CD14-positive monocyte (primary cell): ENCODE results near the gene WDR48. TPM values are rescaled to one million over a fixed set of nuclear protein-coding genes. Genes with fewer than 3 reads are reported as not detected.
A peak's percentile ranks its signal among the peaks of the same experiment; 100 is the strongest.

Experiments
- DNase-seq, 3 donors: peaks; one replicate each; pipeline ENCODE4 v3.0.0-alpha.2; 2011 to 2022
- H2AFZ ChIP-seq: 2 replicates; pipeline ENCODE4 v1.6.0; 2012; ENCODE audit warnings: mild to moderate bottlenecking, low read depth, low read length, inconsistent platforms; ENCODE audit not compliant: insufficient read depth, poor library complexity, severe bottlenecking
- H3K27ac ChIP-seq, 2 donors: 1 replicate in 1 of 2; 2 replicates in 1 of 2; pipeline ENCODE4 v1.5.1; 2012 to 2013; ENCODE audit warnings: low read length in 2 of 2, control low read depth in 1 of 2, inconsistent platforms in 1 of 2, low read depth in 1 of 2, mild to moderate bottlenecking in 1 of 2
- H3K27me3 ChIP-seq, 2 donors: one replicate each; pipeline versions ENCODE4 v1.6.0 to v1.6.1; 2011 to 2013; ENCODE audit warnings: low read length in 2 of 2; ENCODE audit not compliant: control insufficient read depth in 2 of 2, insufficient read depth in 2 of 2
- H3K36me3 ChIP-seq, 2 donors: replicated peaks in 1 of 2; 1 replicate in 1 of 2; 2 replicates in 1 of 2; pipeline versions ENCODE4 v1.5.1 to v1.6.1; 2012 to 2013; ENCODE audit warnings: low read length in 2 of 2, control low read depth in 1 of 2, inconsistent platforms in 1 of 2, mild to moderate bottlenecking in 1 of 2; ENCODE audit not compliant: insufficient read depth in 2 of 2, control insufficient read depth in 1 of 2
- H3K4me1 ChIP-seq, 2 donors: 1 replicate in 1 of 2; 2 replicates in 1 of 2; pipeline versions ENCODE4 v1.5.1 to v1.6.1; 2012 to 2013; ENCODE audit warnings: low read length in 2 of 2, control low read depth in 1 of 2, inconsistent platforms in 1 of 2, mild to moderate bottlenecking in 1 of 2, moderate library complexity in 1 of 2; ENCODE audit not compliant: insufficient read depth in 2 of 2, control insufficient read depth in 1 of 2
- H3K4me2 ChIP-seq: replicated peaks from 2 replicates; pipeline ENCODE3; 2012; ENCODE audit warnings: low read length, moderate library complexity, mild to moderate bottlenecking; ENCODE audit not compliant: poor library complexity, severe bottlenecking; ENCODE audit errors: extremely low read depth
- H3K4me3 ChIP-seq, 3 experiments: fragments of 200-600 bp in 1 of 3; sonication (generic) in 1 of 3; replicated peaks in 1 of 3; 1 replicate in 2 of 3; 2 replicates in 1 of 3; pipeline ENCODE4 v1.5.1; 2011 to 2013; ENCODE audit warnings: low read length in 3 of 3, mild to moderate bottlenecking in 3 of 3, control low read depth in 2 of 3, low read depth in 2 of 3, inconsistent platforms in 1 of 3, moderate library complexity in 1 of 3
- H3K79me2 ChIP-seq: 2 replicates; pipeline ENCODE4 v1.6.0; 2012; ENCODE audit warnings: mild to moderate bottlenecking, control low read depth, inconsistent platforms, low read length, moderate library complexity; ENCODE audit not compliant: insufficient read depth
- H3K9ac ChIP-seq: 2 replicates; pipeline ENCODE4 v1.6.0; 2017; ENCODE audit warnings: low read length, mild to moderate bottlenecking; ENCODE audit not compliant: insufficient read depth, poor library complexity, severe bottlenecking
- H3K9me3 ChIP-seq, 2 donors: replicated peaks in 1 of 2; 1 replicate in 1 of 2; 2 replicates in 1 of 2; pipeline versions ENCODE4 v1.5.1 to v1.6.1; 2012 to 2013; ENCODE audit warnings: low read length in 2 of 2, control low read depth in 1 of 2; ENCODE audit not compliant: control insufficient read depth in 1 of 2, insufficient read depth in 1 of 2
- H4K20me1 ChIP-seq: 2 replicates; pipeline ENCODE4 v1.6.0; 2012; ENCODE audit warnings: mild to moderate bottlenecking, low read length, control low read depth, moderate library complexity; ENCODE audit not compliant: insufficient read depth
- H3K27ac Mint-ChIP-seq, 7 donors: one replicate each; pipeline ENCODE4 v1.8.0; 2020; ENCODE audit warnings: mild to moderate bottlenecking in 7 of 7, mixed read lengths in 7 of 7, moderate library complexity in 6 of 7, inconsistent platforms in 2 of 7
- H3K27me3 Mint-ChIP-seq, 3 donors: one replicate each; pipeline ENCODE4 v1.8.0; 2021 to 2022; ENCODE audit warnings: low read depth in 3 of 3, mild to moderate bottlenecking in 3 of 3, mixed read lengths in 3 of 3, moderate library complexity in 3 of 3, inconsistent platforms in 1 of 3
- H3K36me3 Mint-ChIP-seq, 2 donors: one replicate each; pipeline ENCODE4 v1.8.0; 2020; ENCODE audit warnings: mixed read lengths in 2 of 2, inconsistent platforms in 1 of 2, mild to moderate bottlenecking in 1 of 2
- H3K4me1 Mint-ChIP-seq: one replicate; pipeline ENCODE4 v1.8.0; 2020; ENCODE audit warnings: mild to moderate bottlenecking, mixed read lengths
- H3K4me3 Mint-ChIP-seq, 2 donors: one replicate each; pipeline ENCODE4 v1.8.0; 2020; ENCODE audit warnings: mild to moderate bottlenecking in 2 of 2, mixed read lengths in 2 of 2, moderate library complexity in 1 of 2
- H3K9me3 Mint-ChIP-seq, 7 donors: one replicate each; pipeline ENCODE4 v1.8.0; 2020 to 2022; ENCODE audit warnings: mixed read lengths in 7 of 7, mild to moderate bottlenecking in 6 of 7, moderate library complexity in 6 of 7, inconsistent platforms in 2 of 7
- CTCF ChIP-seq: fragments of 200-600 bp; IDR thresholded peaks from one replicate; pipeline ENCODE4 v1.8.0; 2022; ENCODE audit warnings: antibody characterized with exemption, mild to moderate bottlenecking
- WGBS: methylation state at CpG from one replicate; pipeline ENCODE4 v1.1.5; 2013; ENCODE audit warnings: missing lambda C conversion rate; ENCODE audit not compliant: insufficient coverage; 5-methylcytosine and 5-hydroxymethylcytosine counted together
- intact Hi-C, 2 donors: fragments of 100-400 bp; cut with micrococcal nuclease; formaldehyde crosslinking; loops; one replicate each; pipeline versions ENCODE4 v1.15.0 to v1.15.1; 2023
- polyA plus RNA-seq, 3 donors: library from polyadenylated mRNA; depleted of rRNA in 1 of 3; unstranded in 2 of 3; stranded (reverse) in 1 of 3; fragments of 300-500 nt in 2 of 3; fragments of >200 nt in 1 of 3; fragmentation: Illumina TruSeq in 2 of 3; gene quantifications; 1 replicate in 2 of 3; 2 replicates in 1 of 3; pipeline ENCODE4 v1.2.3, GENCODE V29; 2012 to 2021

Gene WDR48
- polyA plus RNA-seq, 3 donors = 15.0 to 22.7 (median 17.1) TPM

GRCh38 chr3:39052583-39052982 lies 767 bp downstream of the WDR48 start:
- H3K79me2 ChIP-seq = peaks cover 51% of the 10 kb centered on the region
- H3K27me3 ChIP-seq = no peaks in the 10 kb centered on the region
- peak overlapping the region; percentile 64 to 93 (median 84) for H3K4me3 ChIP-seq
- peak overlapping the region; percentile 98 for H2AFZ ChIP-seq
- H3K4me2 ChIP-seq = peak overlapping the region; percentile 95
- H3K9me3 ChIP-seq = no peaks in the 10 kb centered on the region
- peak overlapping the region; percentile 76 to 98 (median 94) for H3K27ac Mint-ChIP-seq
- H3K4me3 Mint-ChIP-seq = peak overlapping the region; percentile 82 to 98
- H3K4me1 ChIP-seq = peaks cover 17 to 21% of the 10 kb centered on the region in 2 donors
- H4K20me1 ChIP-seq = peaks cover 18% of the 10 kb centered on the region
- no peak for DNase-seq
- peaks cover 0 to 2% of the 10 kb centered on the region in 2 donors for H3K36me3 Mint-ChIP-seq
- no peaks in the 10 kb centered on the region for H3K27me3 Mint-ChIP-seq
- H3K4me1 Mint-ChIP-seq = peaks cover 36% of the 10 kb centered on the region
- peak overlapping the region; percentile 47 to 97 for H3K27ac ChIP-seq
- no peaks in the 10 kb centered on the region for H3K36me3 ChIP-seq
- H3K9ac ChIP-seq = peak overlapping the region; percentile 98
- TF ChIP-seq CTCF = no peak
- intact Hi-C loops = no loop called here
- WGBS = 4% methylated on average over 4 of the region's 11 CpGs
- H3K9me3 Mint-ChIP-seq = peaks cover 0 to 2% (median 0%) of the 10 kb centered on the region in 7 donors

- DNase-seq = no peak
- H3K27me3 ChIP-seq = no peaks in the 10 kb centered on the region
- H3K9ac ChIP-seq = no peak overlapping the region
- peaks cover 30% of the 10 kb centered on the region for H4K20me1 ChIP-seq
- H2AFZ ChIP-seq = no peak overlapping the region
- Mint-ChIP-seq H3K36me3 (peaks cover 3 to 4% of the 10 kb centered on the region in 2 donors), H3K27me3 (no peaks in the 10 kb centered on the region), H3K27ac (no peak overlapping the region), H3K4me3 (no peak overlapping the region), H3K9me3 (peaks cover 0 to 2% (median 0%) of the 10 kb centered on the region in 7 donors), H3K4me1 (peaks cover 36% of the 10 kb centered on the region)
- intact Hi-C loops = no loop called here
- H3K4me3 ChIP-seq = no peak overlapping the region
- no peak overlapping the region for H3K4me2 ChIP-seq
- TF ChIP-seq CTCF = no peak
- WGBS = no CpG with 5 or more reads among the region's 2 CpGs
- H3K79me2 ChIP-seq = peaks cover 62% of the 10 kb centered on the region
- H3K36me3 ChIP-seq = peaks cover 0 to 7% of the 10 kb centered on the region in 2 donors
- no peak overlapping the region for H3K27ac ChIP-seq
- peaks cover 17 to 21% of the 10 kb centered on the region in 2 donors for H3K4me1 ChIP-seq
- H3K9me3 ChIP-seq = no peaks in the 10 kb centered on the region
These were observed 1.9 kb downstream of the WDR48 start for GRCh38 chr3:39053696-39054095.
